ENCODE results near the gene TAX1BP1. TPM values are rescaled to one million over a fixed set of nuclear protein-coding genes. Genes with fewer than 3 reads are reported as not detected.

Gene TAX1BP1
- total RNA-seq, 1 experiment from 2014 or later, result 65.3 TPM

DNA sequence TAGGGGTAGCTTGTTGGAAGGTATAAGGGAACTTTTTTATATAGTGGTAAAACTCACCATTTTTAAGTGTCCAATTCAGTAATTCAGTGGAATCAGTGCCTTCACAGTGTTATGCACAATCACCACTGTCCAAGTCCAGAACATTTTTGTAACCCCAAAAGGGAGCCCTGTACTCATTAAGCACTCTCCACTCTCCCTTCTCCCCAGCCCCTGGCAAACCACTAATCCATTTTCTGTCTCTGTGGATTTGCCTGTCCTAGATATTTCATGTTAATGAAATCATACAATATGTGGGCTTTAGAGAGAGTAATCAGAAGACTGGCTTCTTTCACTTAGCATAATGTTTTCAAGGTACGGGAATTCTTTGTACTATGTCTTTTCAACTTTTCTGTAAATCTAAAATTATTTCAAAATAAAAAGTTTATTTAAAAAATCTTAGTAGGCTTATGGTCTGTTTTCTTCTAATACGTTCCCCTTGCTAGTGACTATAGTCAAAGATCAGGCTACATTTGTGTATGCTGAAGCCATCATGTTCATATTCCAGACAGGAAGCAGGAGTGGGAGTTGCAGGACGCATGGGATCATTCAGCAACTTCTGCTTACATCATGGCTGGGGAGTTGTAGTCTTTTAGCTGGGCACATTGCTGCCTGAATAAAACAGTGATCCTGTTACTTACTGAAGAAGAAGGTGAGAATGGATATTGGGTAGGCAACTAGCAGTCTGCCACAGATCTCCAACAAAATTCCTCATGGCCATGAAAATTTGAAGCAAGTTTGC lies 35.4 kb upstream of the TAX1BP1 start:
- H3K27me3 ChIP-seq (ENCODE audit: low read length), result no peaks in the 10 kb centered on the region
- no peaks in the 10 kb centered on the region for H3K36me3 ChIP-seq (ENCODE audit: insufficient read depth, low read length)
- H3K79me2 ChIP-seq (ENCODE audit: low read length), result no peaks in the 10 kb centered on the region
- no peak overlapping the region for H3K4me2 ChIP-seq (ENCODE audit: low read depth, low read length, poor library complexity, severe bottlenecking)
- no peak overlapping the region for H3K27ac ChIP-seq (ENCODE audit: low read length)
- peaks cover 7% of the 10 kb centered on the region for H3K4me1 ChIP-seq (ENCODE audit: low read length)
- H3K9me2 ChIP-seq (replicated peaks; ENCODE audit: insufficient read depth, low read length), result no peaks in the 10 kb centered on the region
- H3K9me3 ChIP-seq (ENCODE audit: low read length), result no peaks in the 10 kb centered on the region
- DNase-seq, result no peak
- no peak overlapping the region for H3K9ac ChIP-seq (ENCODE audit: low read length)
- H2AFZ ChIP-seq (ENCODE audit: low read length), result no peak overlapping the region
- no peak overlapping the region for H3K4me3 ChIP-seq (ENCODE audit: low read length)
- H4K20me1 ChIP-seq (ENCODE audit: insufficient read depth, low read depth, low read length), result no peaks in the 10 kb centered on the region

DNA sequence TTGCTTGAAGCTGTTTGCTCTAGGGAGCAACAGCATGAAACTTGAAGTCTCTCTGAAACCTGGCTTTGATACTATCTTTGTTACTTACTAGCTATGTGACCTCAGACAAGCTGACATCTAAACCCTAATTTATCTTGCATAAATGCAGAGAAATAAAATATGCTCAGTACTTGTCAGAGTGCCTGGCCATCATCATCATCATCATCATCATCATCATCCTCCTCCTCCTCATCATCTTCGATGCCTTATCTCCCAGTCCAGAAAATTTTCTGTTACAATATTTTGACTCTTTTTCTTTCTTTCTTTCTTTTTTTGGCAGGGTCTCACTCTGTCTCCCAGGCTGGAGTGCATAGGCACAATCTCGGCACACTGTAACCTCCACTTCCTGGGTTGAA lies 34.8 kb upstream of the TAX1BP1 start:
- H3K9ac ChIP-seq (ENCODE audit: low read length), result no peak overlapping the region
- no peaks in the 10 kb centered on the region for H3K9me2 ChIP-seq (replicated peaks; ENCODE audit: insufficient read depth, low read length)
- H3K4me3 ChIP-seq (ENCODE audit: low read length), result no peak overlapping the region
- no peaks in the 10 kb centered on the region for H3K9me3 ChIP-seq (ENCODE audit: low read length)
- DNase-seq, result no peak
- no peaks in the 10 kb centered on the region for H3K27me3 ChIP-seq (ENCODE audit: low read length)
- H3K79me2 ChIP-seq (ENCODE audit: low read length), result no peaks in the 10 kb centered on the region
- H3K4me2 ChIP-seq (ENCODE audit: low read depth, low read length, poor library complexity, severe bottlenecking), result no peak overlapping the region
- no peaks in the 10 kb centered on the region for H4K20me1 ChIP-seq (ENCODE audit: insufficient read depth, low read depth, low read length)
- no peak overlapping the region for H3K27ac ChIP-seq (ENCODE audit: low read length)
- H2AFZ ChIP-seq (ENCODE audit: low read length), result no peak overlapping the region
- peaks cover 6% of the 10 kb centered on the region for H3K4me1 ChIP-seq (ENCODE audit: low read length)
- no peaks in the 10 kb centered on the region for H3K36me3 ChIP-seq (ENCODE audit: insufficient read depth, low read length)

DNA sequence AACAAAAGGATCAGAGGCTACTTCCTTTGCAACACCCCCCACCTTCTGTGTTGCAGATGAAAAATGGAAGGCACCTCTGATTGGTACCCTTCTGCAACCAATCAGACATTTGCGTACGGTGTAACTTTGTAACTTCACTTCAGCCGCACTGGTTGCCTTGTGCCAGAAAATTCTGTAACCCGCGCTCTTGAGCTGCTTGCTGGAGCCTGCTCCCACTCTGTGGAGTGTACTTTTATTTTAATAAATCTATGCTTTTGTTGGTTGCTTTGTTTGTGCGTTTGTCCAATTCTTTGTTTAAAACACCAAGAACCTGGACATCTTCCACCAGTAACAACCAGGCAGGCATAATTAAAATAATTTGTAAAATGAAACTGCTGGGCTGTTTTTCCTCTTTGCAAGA lies 31.5 kb upstream of the TAX1BP1 start:
- peaks cover 2% of the 10 kb centered on the region; the same call in 1 of the 2 replicates for H3K4me1 ChIP-seq (ENCODE audit: low read length)
- H3K4me3 ChIP-seq (ENCODE audit: low read length), result no peak overlapping the region
- no peak overlapping the region for H2AFZ ChIP-seq (ENCODE audit: low read length)
- no peaks in the 10 kb centered on the region for H4K20me1 ChIP-seq (ENCODE audit: insufficient read depth, low read depth, low read length)
- H3K79me2 ChIP-seq (ENCODE audit: low read length), result no peaks in the 10 kb centered on the region
- H3K27me3 ChIP-seq (ENCODE audit: low read length), result no peaks in the 10 kb centered on the region
- H3K27ac ChIP-seq (ENCODE audit: low read length), result no peak overlapping the region
- no peaks in the 10 kb centered on the region for H3K9me2 ChIP-seq (replicated peaks; ENCODE audit: insufficient read depth, low read length)
- no peak overlapping the region for H3K4me2 ChIP-seq (ENCODE audit: low read depth, low read length, poor library complexity, severe bottlenecking)
- no peaks in the 10 kb centered on the region for H3K9me3 ChIP-seq (ENCODE audit: low read length)
- H3K9ac ChIP-seq (ENCODE audit: low read length), result no peak overlapping the region
- no peak for DNase-seq
- H3K36me3 ChIP-seq (ENCODE audit: insufficient read depth, low read length), result no peaks in the 10 kb centered on the region

DNA sequence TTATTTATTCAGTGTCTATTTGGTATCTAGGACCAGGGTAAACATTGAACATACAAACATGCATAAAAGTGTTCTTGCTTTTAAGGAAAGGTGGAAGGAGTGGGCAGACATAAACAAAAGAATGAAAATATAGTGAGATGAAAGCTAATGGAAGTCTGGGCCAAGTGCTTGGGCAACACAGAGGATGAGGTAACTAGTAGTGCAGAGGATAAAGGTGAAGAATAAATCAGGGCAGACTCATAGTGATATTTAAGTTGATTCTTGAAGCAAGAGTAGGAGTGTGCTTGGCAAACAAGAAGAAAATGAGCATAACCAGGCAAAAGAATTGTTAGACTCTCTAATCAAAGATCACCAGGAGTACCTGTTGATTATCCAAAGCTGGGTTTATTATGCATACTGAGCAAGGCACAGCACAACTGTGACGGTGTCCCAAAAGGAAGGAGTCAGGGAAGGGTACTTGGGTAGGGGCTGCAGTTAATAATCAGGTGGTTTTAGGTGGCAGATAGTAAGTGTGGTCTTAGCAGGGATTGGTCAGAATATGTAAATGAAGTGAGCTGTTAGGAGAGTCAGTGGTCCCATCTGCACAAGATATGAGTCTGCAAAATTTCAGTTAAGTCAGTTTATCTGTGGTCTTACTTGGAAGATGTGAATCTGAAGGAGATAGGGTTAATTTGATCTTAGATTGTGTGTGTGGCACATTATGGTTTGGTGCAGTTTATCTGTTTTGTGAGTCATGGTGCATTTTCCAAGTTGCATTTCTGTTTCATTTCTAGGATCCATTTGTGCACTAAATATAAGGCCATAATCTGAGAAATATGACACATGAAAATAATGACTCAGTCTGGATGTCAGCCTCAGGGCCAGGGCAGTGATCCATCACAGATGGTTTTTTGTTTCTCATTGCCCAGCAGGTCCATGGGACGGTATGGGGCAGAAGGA lies 30.6 kb upstream of the TAX1BP1 start:
- H3K9me3 ChIP-seq (ENCODE audit: low read length), result no peaks in the 10 kb centered on the region
- no peak overlapping the region for H3K4me3 ChIP-seq (ENCODE audit: low read length)
- no peaks in the 10 kb centered on the region for H3K79me2 ChIP-seq (ENCODE audit: low read length)
- no peak overlapping the region for H3K9ac ChIP-seq (ENCODE audit: low read length)
- no peak for DNase-seq
- H3K4me1 ChIP-seq (ENCODE audit: low read length), result peaks cover 2% of the 10 kb centered on the region; the same call in 1 of the 2 replicates
- H3K4me2 ChIP-seq (ENCODE audit: low read depth, low read length, poor library complexity, severe bottlenecking), result no peak overlapping the region
- no peak overlapping the region for H3K27ac ChIP-seq (ENCODE audit: low read length)
- H3K27me3 ChIP-seq (ENCODE audit: low read length), result no peaks in the 10 kb centered on the region
- H2AFZ ChIP-seq (ENCODE audit: low read length), result no peak overlapping the region
- no peaks in the 10 kb centered on the region for H3K36me3 ChIP-seq (ENCODE audit: insufficient read depth, low read length)
- H4K20me1 ChIP-seq (ENCODE audit: insufficient read depth, low read depth, low read length), result no peaks in the 10 kb centered on the region
- no peaks in the 10 kb centered on the region for H3K9me2 ChIP-seq (replicated peaks; ENCODE audit: insufficient read depth, low read length)

DNA sequence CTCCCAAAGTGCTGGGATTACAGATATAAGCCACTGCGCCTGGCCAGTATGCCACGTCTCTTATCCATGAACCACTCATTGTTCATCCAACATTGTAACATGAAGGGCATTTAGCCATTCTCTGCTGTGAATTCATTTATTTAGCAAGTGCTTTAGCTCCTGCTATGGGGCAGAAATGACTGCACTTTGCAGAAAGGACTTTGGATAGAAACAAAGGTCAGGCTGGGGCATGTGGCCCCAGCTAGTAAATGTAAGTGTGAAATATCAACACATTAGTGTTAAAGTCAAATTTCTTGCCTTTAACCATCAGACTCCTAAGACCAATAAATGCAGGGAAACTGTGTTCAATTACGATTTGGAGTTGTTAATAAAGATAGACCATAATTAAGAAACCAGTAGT lies 27.7 kb upstream of the TAX1BP1 start:
- H3K9me3 ChIP-seq (ENCODE audit: low read length), result no peaks in the 10 kb centered on the region
- H3K4me1 ChIP-seq (ENCODE audit: low read length), result peaks cover 2% of the 10 kb centered on the region; the same call in 1 of the 2 replicates
- H3K79me2 ChIP-seq (ENCODE audit: low read length), result no peaks in the 10 kb centered on the region
- no peaks in the 10 kb centered on the region for H3K27me3 ChIP-seq (ENCODE audit: low read length)
- H3K4me3 ChIP-seq (ENCODE audit: low read length), result no peak overlapping the region
- DNase-seq, result no peak
- no peaks in the 10 kb centered on the region for H3K36me3 ChIP-seq (ENCODE audit: insufficient read depth, low read length)
- no peak overlapping the region for H3K27ac ChIP-seq (ENCODE audit: low read length)
- H3K9me2 ChIP-seq (replicated peaks; ENCODE audit: insufficient read depth, low read length), result no peaks in the 10 kb centered on the region
- no peak overlapping the region for H2AFZ ChIP-seq (ENCODE audit: low read length)
- no peaks in the 10 kb centered on the region for H4K20me1 ChIP-seq (ENCODE audit: insufficient read depth, low read depth, low read length)
- no peak overlapping the region for H3K4me2 ChIP-seq (ENCODE audit: low read depth, low read length, poor library complexity, severe bottlenecking)
- H3K9ac ChIP-seq (ENCODE audit: low read length), result no peak overlapping the region

DNA sequence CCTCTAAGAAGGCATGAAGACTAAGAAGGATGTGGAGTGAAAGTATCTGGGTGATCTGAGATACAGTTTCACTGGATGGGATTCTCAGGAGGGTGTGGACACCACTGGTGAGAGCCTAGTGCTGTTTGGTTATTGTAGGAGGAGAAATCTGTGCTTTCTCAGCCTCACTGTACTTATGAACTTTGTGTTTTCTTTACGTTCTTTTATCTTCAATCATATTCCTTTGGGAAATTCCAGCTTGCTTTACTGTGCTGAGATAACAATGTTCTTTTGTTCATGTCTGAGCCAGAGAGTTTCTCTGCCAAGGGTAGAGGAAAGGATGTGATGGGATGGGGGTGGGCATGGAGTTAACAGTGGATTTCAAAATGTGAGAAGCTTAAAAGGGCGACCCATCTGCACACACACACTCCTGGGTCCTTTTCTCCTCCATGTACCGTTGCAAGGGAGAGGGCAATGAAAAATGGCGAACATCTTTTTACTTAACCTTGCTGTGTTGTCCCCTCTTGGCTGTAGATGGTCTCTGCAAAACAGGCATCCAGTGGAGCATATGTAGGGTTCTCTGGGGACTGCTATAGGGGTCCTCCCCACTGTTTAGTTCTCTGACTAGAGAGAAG lies 25.0 kb upstream of the TAX1BP1 start:
- Histone ChIP-seq H3K27ac (ENCODE audit: low read length) (no peak overlapping the region), H3K9me2 (replicated peaks; ENCODE audit: insufficient read depth, low read length) (no peaks in the 10 kb centered on the region), H3K4me3 (ENCODE audit: low read length) (no peak overlapping the region), H3K36me3 (ENCODE audit: insufficient read depth, low read length) (no peaks in the 10 kb centered on the region), H3K4me2 (ENCODE audit: low read depth, low read length, poor library complexity, severe bottlenecking) (no peak overlapping the region), H3K9me3 (ENCODE audit: low read length) (no peaks in the 10 kb centered on the region), H3K9ac (ENCODE audit: low read length) (no peak overlapping the region), H3K79me2 (ENCODE audit: low read length) (no peaks in the 10 kb centered on the region), H3K27me3 (ENCODE audit: low read length) (no peaks in the 10 kb centered on the region), H3K4me1 (ENCODE audit: low read length) (peaks cover 2% of the 10 kb centered on the region; the same call in 1 of the 2 replicates), H4K20me1 (ENCODE audit: insufficient read depth, low read depth, low read length) (no peaks in the 10 kb centered on the region), H2AFZ (ENCODE audit: low read length) (no peak overlapping the region)
- DNase-seq, result no peak

DNA sequence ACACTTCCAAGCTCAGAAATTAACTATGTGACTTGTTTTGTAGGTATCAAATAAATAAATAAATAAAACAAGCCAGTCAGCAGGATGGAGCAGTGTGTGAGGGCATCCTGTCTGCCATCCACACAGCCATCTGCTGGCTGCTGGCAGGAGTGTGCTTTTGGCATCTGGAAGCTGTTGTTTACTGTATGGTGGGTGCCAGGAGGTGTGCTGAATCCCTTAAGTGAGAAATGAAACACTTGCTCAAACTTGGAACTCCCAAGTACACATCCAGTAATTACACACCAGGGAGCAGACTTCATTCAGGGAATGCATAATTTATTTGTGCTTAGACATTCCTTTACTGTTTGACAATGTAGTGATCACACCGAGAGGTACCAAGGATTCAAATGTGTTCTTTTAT lies 16.9 kb upstream of the TAX1BP1 start:
- Histone ChIP-seq H2AFZ (ENCODE audit: low read length) (no peak overlapping the region), H3K9ac (ENCODE audit: low read length) (no peak overlapping the region), H3K79me2 (ENCODE audit: low read length) (no peaks in the 10 kb centered on the region)

DNA sequence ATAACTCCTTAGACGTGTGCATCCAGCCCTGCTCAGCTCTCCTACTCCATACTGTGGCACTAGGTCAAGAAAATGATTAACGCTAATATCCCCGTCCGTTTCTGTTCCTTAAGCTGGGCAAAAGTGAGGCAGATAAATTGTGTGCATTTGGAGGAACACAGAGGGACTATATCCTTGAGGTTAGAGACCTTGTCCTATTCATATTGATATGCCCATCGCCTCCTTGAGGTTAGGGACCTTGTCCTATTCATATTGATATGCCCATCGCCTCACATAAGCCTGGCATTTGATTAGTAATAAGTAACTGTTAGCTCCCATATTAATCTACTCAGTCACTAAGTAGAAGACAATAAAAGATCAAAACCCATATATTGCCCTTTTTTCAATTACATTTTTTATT lies 12.9 kb upstream of the TAX1BP1 start:
- Histone ChIP-seq H3K27ac (ENCODE audit: low read length) (no peak overlapping the region), H3K4me3 (ENCODE audit: low read length) (no peak overlapping the region), H3K79me2 (ENCODE audit: low read length) (no peaks in the 10 kb centered on the region), H3K9me3 (ENCODE audit: low read length) (no peaks in the 10 kb centered on the region), H2AFZ (ENCODE audit: low read length) (no peak overlapping the region), H3K27me3 (ENCODE audit: low read length) (no peaks in the 10 kb centered on the region), H4K20me1 (ENCODE audit: insufficient read depth, low read depth, low read length) (no peaks in the 10 kb centered on the region), H3K9ac (ENCODE audit: low read length) (no peak overlapping the region), H3K4me2 (ENCODE audit: low read depth, low read length, poor library complexity, severe bottlenecking) (no peak overlapping the region), H3K9me2 (replicated peaks; ENCODE audit: insufficient read depth, low read length) (no peaks in the 10 kb centered on the region), H3K36me3 (ENCODE audit: insufficient read depth, low read length) (no peaks in the 10 kb centered on the region), H3K4me1 (ENCODE audit: low read length) (no peaks in the 10 kb centered on the region)
- no peak for DNase-seq

More for the DNA sequence above, 16.9 kb upstream of the TAX1BP1 start:
- no peaks in the 10 kb centered on the region for H3K27me3 ChIP-seq (ENCODE audit: low read length)
- no peaks in the 10 kb centered on the region for H3K9me2 ChIP-seq (replicated peaks; ENCODE audit: insufficient read depth, low read length)
- no peaks in the 10 kb centered on the region for H3K36me3 ChIP-seq (ENCODE audit: insufficient read depth, low read length)
- DNase-seq, result no peak
- no peaks in the 10 kb centered on the region for H4K20me1 ChIP-seq (ENCODE audit: insufficient read depth, low read depth, low read length)
- no peaks in the 10 kb centered on the region for H3K9me3 ChIP-seq (ENCODE audit: low read length)
- H3K27ac ChIP-seq (ENCODE audit: low read length), result no peak overlapping the region
- no peaks in the 10 kb centered on the region for H3K4me1 ChIP-seq (ENCODE audit: low read length)
- no peak overlapping the region for H3K4me3 ChIP-seq (ENCODE audit: low read length)
- no peak overlapping the region for H3K4me2 ChIP-seq (ENCODE audit: low read depth, low read length, poor library complexity, severe bottlenecking)

Data from Karpas-422 (cell line).